Fibroblast of mammary gland (primary cell): ENCODE data around the gene ACP1.

ENCODE experiments used
- DNase-seq: peaks from one replicate; pipeline ENCODE4 v3.0.0-alpha.2; 2010; ENCODE audit warnings: low read depth
- H3K4me3 ChIP-seq: 2 replicates; pipeline ENCODE4 v1.5.1; 2011; ENCODE audit warnings: low read depth, mild to moderate bottlenecking, low read length, moderate library complexity; ENCODE audit not compliant: control insufficient read depth
- CTCF ChIP-seq: conservative IDR thresholded peaks from 2 replicates; pipeline ENCODE4 v1.5.1; 2011; ENCODE audit warnings: low read depth, low read length, inconsistent platforms; ENCODE audit not compliant: control insufficient read depth, insufficient read depth

The ACP1 gene

DNA sequence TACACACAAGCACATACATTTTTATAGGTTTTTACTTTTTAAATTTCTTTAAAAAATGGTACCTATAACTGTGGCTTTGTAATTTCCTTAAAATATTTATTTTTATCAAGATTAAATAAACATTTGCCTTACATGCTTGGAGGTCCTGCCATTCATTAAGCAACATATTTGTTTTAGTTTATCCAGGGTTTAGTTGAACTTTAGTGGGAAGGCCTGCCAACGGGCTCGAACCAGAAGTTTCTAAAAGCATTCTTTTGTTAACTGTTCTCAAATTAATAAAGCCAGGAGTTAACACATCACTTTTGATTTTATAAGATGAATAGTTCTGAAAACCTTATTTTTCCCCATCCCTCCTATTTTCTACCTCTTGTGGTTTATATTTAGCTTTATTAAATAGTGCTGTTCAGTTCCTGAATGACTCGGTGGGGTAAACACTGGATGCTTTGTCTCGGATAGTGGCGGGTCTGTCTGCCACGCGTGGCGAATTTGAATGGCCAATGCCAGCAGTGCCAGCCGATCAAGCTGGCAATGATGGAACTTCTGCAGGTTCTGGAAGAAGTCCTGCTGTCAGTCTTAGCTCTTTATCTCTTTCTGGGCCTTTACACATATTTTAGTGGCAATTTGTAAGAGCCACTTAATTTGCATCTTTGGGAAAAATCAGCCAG lies 33.1 kb upstream of the ACP1 start:
- TF ChIP-seq CTCF = no peak
- H3K4me3 ChIP-seq = no peak overlapping the region
- no peak for DNase-seq

- TF ChIP-seq CTCF = no peak
- H3K4me3 ChIP-seq = no peak overlapping the region
- no peak for DNase-seq
Measured at GRCh38 chr2:233030-233429, 31.7 kb upstream of the ACP1 start.

DNA sequence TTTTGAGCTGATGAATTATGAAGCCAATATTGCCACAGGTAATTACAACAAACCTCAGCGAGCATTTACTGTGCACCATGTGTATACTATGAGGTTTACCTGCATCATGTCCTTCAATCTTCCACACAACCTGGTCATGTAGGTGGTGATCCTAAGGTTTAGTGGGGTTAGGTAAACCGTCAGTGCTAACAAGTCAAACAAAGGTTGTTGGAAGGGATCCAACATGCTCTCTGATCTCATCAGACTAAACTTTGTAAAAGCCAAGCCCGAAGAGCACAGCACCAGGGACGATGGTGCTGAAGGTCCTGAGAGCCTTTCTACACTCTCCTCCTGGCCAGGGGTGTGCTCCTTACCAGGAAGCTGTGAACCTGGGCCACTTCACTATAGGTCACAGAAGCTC lies 30.3 kb upstream of the ACP1 start:
- H3K4me3 ChIP-seq = no peak overlapping the region
- TF ChIP-seq CTCF = no peak
- no peak for DNase-seq

DNA sequence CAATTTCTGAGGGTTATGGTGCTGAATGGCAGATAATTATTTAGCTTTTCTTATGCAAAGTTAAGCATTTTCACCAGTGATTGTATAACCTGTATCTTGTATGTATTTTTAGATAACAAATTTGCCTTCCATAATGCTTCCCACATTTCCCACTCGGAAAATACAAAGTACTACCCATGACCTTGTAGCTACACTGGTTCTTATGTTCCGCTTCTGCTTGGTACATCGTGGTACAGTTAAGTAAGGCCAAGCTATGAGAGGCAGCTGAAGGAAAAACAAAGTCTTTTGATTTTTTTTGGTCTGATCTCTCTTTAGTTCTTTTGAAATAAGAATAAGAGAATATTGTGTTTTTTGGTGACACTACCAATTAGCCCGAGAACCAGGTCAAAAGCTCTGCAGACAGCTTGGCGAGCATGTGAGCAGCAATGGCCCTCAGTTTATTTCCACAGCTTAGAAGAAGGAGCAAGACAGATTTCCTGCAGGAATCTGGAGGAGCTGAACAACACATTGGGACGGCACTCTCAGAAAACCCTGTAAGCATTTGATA lies 27.7 kb upstream of the ACP1 start:
- no peak for TF ChIP-seq CTCF
- H3K4me3 ChIP-seq = no peak overlapping the region
- no peak for DNase-seq

DNA sequence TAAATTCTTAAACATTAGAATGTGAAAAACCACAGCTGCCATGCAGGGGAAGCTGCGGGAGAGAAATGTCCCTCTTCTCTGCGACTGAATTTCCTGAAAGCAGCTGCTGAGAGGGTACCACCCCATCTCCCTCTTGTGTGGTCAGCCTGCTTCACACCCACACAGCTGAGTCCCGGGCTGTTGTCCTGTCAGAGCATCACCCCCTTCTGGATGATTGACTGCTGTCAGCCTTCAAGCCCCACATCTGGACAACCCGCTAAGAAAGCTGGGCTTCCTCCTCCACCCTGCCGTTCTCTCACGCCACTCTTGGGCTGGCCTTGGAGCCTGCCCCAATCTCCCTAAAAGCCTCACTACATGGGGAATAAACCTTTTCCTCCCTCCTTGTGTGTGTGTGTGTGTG lies 26.9 kb upstream of the ACP1 start:
- no peak for TF ChIP-seq CTCF
- no peak for DNase-seq
- no peak overlapping the region for H3K4me3 ChIP-seq

DNA sequence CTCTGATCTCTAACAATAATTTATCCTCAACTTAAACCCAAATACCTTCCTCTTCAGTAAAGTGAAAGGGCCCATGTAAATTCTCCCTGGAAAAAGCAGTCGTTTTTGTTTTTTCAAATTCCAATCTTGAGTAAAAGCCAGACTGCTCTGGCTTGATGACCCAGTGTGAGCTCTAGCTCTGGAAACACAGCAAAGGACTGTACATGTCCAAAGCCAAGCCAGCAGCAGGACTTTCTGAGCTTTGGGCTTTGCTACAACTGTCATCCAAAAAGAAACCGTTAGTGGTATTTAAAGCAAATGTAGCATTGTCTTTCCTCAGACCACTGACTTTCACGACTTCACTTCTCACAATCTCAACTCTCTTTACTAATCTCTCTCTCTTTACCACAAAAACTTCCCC lies 26.3 kb upstream of the ACP1 start:
- TF ChIP-seq CTCF = no peak
- no peak for DNase-seq
- H3K4me3 ChIP-seq = no peak overlapping the region
